Epithelial cell of proximal tubule (primary cell): ENCODE measurements around the gene CCT6A. TPM values are rescaled to one million over a fixed set of nuclear protein-coding genes. Genes with fewer than 3 reads are reported as not detected.
A peak's percentile ranks its signal among the peaks of the same experiment; 100 is the strongest.
"Not testable (repeated sequence)": the region's sequence is repeated elsewhere in the genome, so short reads cannot be mapped to it uniquely, and the experiment has no call there.

Experiments
- DNase-seq: peaks from one replicate; pipeline ENCODE4 v3.0.0-alpha.2; 2011; ENCODE audit warnings: low read depth
- H3K4me3 ChIP-seq: 2 replicates; pipeline ENCODE4 v1.5.1; 2011; ENCODE audit warnings: low read depth, mild to moderate bottlenecking, low read length
- CTCF ChIP-seq: conservative IDR thresholded peaks from 2 replicates; pipeline ENCODE4 v1.5.1; 2012; ENCODE audit warnings: low read depth, mild to moderate bottlenecking, low read length
- total RNA-seq: library from RNA; depleted of rRNA; stranded (reverse); fragments of >200 nt; gene quantifications from 2 replicates; pipeline ENCODE4 v1.2.3, GENCODE V29; 2015

Gene CCT6A
- total RNA-seq, 1 donor from 2014 or later, result 272 TPM

GRCh38 chr7:56063500-56063881 is 11.9 kb downstream of the CCT6A start:
- no peak overlapping the region for H3K4me3 ChIP-seq
- TF ChIP-seq CTCF, result no peak
- no peak for DNase-seq

GRCh38 chr7:56063882-56064625 is 12.5 kb downstream of the CCT6A start, which contains the start of gene SUMF2:
TSS of gene SUMF2 (plus strand) at chr7:56064286. CDS start at chr7:56064312, 26 bp downstream.
- DNase-seq, result no peak
- peak within 1 kb of the TSS; percentile 92 for H3K4me3 ChIP-seq
- no peak for TF ChIP-seq CTCF

GRCh38 chr7:56066376-56066775 is 14.8 kb downstream of the CCT6A start:
- not testable (repeated sequence) for H3K4me3 ChIP-seq, DNase-seq

- peak; percentile 96 for TF ChIP-seq CTCF
- no peak overlapping the region for H3K4me3 ChIP-seq
- no peak for DNase-seq
These were observed 22.8 kb downstream of the CCT6A start for GRCh38 chr7:56074371-56074791.

GRCh38 chr7:56077681-56078080 is 26.1 kb downstream of the CCT6A start:
- DNase-seq, result no peak
- no peak overlapping the region for H3K4me3 ChIP-seq
- TF ChIP-seq CTCF, result no peak

GRCh38 chr7:56078196-56078595 is 26.6 kb downstream of the CCT6A start:
- TF ChIP-seq CTCF, result no peak
- H3K4me3 ChIP-seq, result no peak overlapping the region
- DNase-seq, result no peak

- TF ChIP-seq CTCF, result no peak
- no peak for DNase-seq
- H3K4me3 ChIP-seq, result no peak overlapping the region
These were observed 28.1 kb downstream of the CCT6A start for GRCh38 chr7:56079450-56080185.

- not testable (repeated sequence) for H3K4me3 ChIP-seq, DNase-seq
These were observed 29.3 kb downstream of the CCT6A start for GRCh38 chr7:56080726-56081435.
